Measurements from ENCODE around the gene TERF2IP. TPM values are rescaled to one million over a fixed set of nuclear protein-coding genes. Genes with fewer than 3 reads are reported as not detected.
A peak's percentile ranks its signal among the peaks of the same experiment; 100 is the strongest.

TERF2IP gene
- total RNA-seq, 1 donor = 39.1 TPM

DNA sequence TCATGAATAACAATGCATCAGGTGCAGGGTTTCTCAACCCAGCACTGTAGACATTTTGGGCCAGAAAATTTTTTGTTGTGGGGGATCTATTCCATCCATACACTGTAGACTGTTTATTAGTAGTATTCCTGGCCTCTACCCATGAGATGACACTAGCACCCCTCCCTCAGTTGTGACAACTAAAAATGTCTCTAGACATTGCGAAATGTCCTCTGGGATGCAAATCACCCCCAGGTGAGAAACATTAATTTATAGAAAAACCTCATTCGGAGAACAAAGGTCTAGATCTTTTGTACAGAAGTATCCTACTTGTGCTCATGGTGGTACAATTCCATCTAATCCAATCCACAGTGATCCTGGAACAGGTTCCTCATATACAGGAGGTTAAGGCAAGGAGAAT is 28.8 kb upstream of the TERF2IP start:
- no peaks in the 10 kb centered on the region for H3K27me3 ChIP-seq (ENCODE audit: insufficient read depth, low read length)
- no peak for TF ChIP-seq CTCF (IDR thresholded peaks at IDR 0.05; ENCODE audit: extremely low read depth, low read depth, low read length)

DNA sequence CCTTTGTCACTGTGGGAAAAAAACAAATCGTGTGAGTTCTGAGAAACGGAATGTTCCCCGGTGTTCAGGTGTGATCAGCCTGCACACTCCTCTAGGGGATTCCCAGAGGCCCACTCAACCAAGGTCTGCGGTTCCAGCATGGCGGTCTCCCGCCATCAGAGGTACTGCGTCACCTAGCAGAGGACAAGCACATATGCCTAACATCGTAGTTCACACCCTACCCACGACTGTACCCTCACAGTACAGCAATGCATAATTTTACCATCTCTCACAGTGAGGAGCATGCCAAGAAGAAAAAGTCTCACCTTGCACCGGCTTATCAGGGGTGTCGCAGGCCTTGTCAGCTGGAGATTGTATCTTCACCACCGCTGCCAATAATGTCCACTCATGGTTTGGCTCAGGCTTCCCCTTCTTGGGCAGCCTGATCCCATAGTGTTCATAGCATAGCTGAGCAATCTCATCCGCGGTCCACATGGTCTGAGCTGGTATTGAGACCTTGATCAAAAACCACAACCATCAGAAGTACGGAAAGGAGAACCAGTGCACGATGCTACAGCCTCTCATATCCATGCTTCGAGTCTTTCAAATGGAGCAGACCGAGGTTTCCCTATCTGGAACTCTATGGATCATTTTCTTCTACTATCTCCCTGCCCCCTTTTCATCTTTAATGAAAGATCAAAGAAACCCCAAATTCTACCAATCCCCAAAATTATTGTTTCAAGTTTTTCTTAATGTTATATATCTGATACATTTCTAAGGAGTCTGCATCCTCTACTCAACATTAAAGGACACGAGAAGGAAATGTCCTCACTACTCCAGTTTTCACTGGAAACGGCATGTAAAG is 27.0 kb upstream of the TERF2IP start:
- H3K4me2 ChIP-seq (ENCODE audit: insufficient read depth, low read length) = no peak overlapping the region

More for the DNA sequence above, 28.8 kb upstream of the TERF2IP start:
- Histone ChIP-seq H3K4me1 (ENCODE audit: insufficient read depth, low read length) (peaks cover 15% of the 10 kb centered on the region), H4K20me1 (ENCODE audit: insufficient read depth, low read length) (no peaks in the 10 kb centered on the region), H3K4me3 (ENCODE audit: insufficient read depth, low read length) (no peak overlapping the region), H2AFZ (ENCODE audit: low read length) (no peak overlapping the region), H3K27ac (ENCODE audit: low read depth, low read length) (no peak overlapping the region), H3K4me2 (ENCODE audit: insufficient read depth, low read length) (no peak overlapping the region), H3K36me3 (ENCODE audit: insufficient read depth, low read length) (peaks cover 45% of the 10 kb centered on the region), H3K9me3 (ENCODE audit: low read depth, low read length) (no peaks in the 10 kb centered on the region), H3K79me2 (ENCODE audit: insufficient read depth, low read length) (peaks cover 12% of the 10 kb centered on the region)
- DNase-seq (ENCODE audit: insufficient read length, low spot score, missing footprints) = no peak

GRCh38 chr16:75621170-75621477 is 26.4 kb upstream of the TERF2IP start:
- Histone ChIP-seq H3K27ac (ENCODE audit: low read depth, low read length) (no peak overlapping the region), H4K20me1 (ENCODE audit: insufficient read depth, low read length) (no peaks in the 10 kb centered on the region), H2AFZ (ENCODE audit: low read length) (no peak overlapping the region), H3K36me3 (ENCODE audit: insufficient read depth, low read length) (peaks cover 41% of the 10 kb centered on the region), H3K4me2 (ENCODE audit: insufficient read depth, low read length) (peak overlapping the region; percentile 85), H3K27me3 (ENCODE audit: insufficient read depth, low read length) (no peaks in the 10 kb centered on the region), H3K4me1 (ENCODE audit: insufficient read depth, low read length) (peaks cover 17% of the 10 kb centered on the region), H3K79me2 (ENCODE audit: insufficient read depth, low read length) (peaks cover 12% of the 10 kb centered on the region), H3K9me3 (ENCODE audit: low read depth, low read length) (no peaks in the 10 kb centered on the region), H3K4me3 (ENCODE audit: insufficient read depth, low read length) (no peak overlapping the region)
- DNase-seq (ENCODE audit: insufficient read length, low spot score, missing footprints) = no peak
- TF ChIP-seq CTCF (IDR thresholded peaks at IDR 0.05; ENCODE audit: extremely low read depth, low read depth, low read length) = peak; percentile 53

More for the DNA sequence above, 27.0 kb upstream of the TERF2IP start:
- Histone ChIP-seq H3K36me3 (ENCODE audit: insufficient read depth, low read length) (peaks cover 39% of the 10 kb centered on the region), H3K79me2 (ENCODE audit: insufficient read depth, low read length) (peaks cover 12% of the 10 kb centered on the region), H3K4me1 (ENCODE audit: insufficient read depth, low read length) (peaks cover 17% of the 10 kb centered on the region), H3K27me3 (ENCODE audit: insufficient read depth, low read length) (no peaks in the 10 kb centered on the region), H3K9me3 (ENCODE audit: low read depth, low read length) (no peaks in the 10 kb centered on the region), H2AFZ (ENCODE audit: low read length) (no peak overlapping the region), H4K20me1 (ENCODE audit: insufficient read depth, low read length) (no peaks in the 10 kb centered on the region), H3K4me3 (ENCODE audit: insufficient read depth, low read length) (no peak overlapping the region), H3K27ac (ENCODE audit: low read depth, low read length) (no peak overlapping the region)
- TF ChIP-seq CTCF (IDR thresholded peaks at IDR 0.05; ENCODE audit: extremely low read depth, low read depth, low read length) = no peak
- no peak for DNase-seq (ENCODE audit: insufficient read length, low spot score, missing footprints)

DNA sequence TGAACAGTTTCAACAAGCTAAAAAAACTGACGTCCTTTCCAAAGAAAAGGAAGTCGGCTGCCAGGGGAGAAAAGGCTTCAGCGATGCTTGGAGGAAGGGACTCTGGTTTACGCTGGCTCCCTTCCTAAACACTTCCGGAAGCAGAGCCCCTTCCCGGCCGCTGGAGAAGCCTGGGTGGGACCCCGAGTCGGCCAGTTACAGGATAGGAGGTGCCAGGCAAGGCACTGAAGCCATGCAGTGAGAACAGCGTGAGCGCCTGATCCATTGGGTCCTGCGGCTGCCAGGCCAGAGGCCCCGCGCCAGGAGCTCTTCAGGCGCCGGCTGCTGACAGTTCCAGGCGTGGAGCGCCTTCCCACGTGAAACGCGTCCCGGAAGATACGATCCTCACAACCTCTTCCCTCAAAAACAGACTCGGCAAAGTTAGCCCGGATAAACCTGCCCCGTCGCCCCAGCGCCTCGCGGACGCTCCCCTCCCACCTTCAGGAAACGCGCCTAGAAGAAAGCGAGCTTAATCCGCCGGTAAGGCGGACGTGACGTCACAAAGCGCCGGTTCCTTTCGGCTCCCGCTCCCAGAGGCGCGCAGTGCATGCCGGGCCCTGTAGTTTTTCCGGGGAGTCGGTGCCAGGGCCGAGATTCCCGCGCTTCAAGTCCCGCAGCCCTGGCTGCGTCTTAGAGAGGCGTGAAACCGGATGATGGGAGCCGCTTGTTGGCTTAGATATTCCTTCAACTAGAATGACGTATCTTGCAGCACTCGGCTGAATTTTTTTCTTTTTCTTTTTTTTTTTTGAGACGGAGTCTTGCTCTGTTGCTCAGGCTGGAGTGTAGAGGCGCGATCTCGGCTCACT is 24.6 kb upstream of the TERF2IP start, which contains the start of gene ADAT1:
Gene ADAT1 (minus strand): TSS at position 521 of the 845 bp plus-strand sequence. CDS start 2,482 bp downstream, outside the sequence.
- no peaks in the 10 kb centered on the region for H3K9me3 ChIP-seq (ENCODE audit: low read depth, low read length)
- peaks cover 12% of the 10 kb centered on the region for H3K79me2 ChIP-seq (ENCODE audit: insufficient read depth, low read length)
- peak within 1 kb of the TSS; percentile 86 for H2AFZ ChIP-seq (ENCODE audit: low read length)
- TF ChIP-seq CTCF (IDR thresholded peaks at IDR 0.05; ENCODE audit: extremely low read depth, low read depth, low read length) = no peak
- H4K20me1 ChIP-seq (ENCODE audit: insufficient read depth, low read length) = no peaks in the 10 kb centered on the region
- H3K4me1 ChIP-seq (ENCODE audit: insufficient read depth, low read length) = peaks cover 17% of the 10 kb centered on the region
- peak within 1 kb of the TSS; percentile 81 for H3K27ac ChIP-seq (ENCODE audit: low read depth, low read length)
- peak; percentile 96 for DNase-seq (ENCODE audit: insufficient read length, low spot score, missing footprints)
- peak within 1 kb of the TSS; percentile 88 for H3K4me3 ChIP-seq (ENCODE audit: insufficient read depth, low read length)
- peaks cover 41% of the 10 kb centered on the region for H3K36me3 ChIP-seq (ENCODE audit: insufficient read depth, low read length)
- peak within 1 kb of the TSS; percentile 85 for H3K4me2 ChIP-seq (ENCODE audit: insufficient read depth, low read length)
- no peaks in the 10 kb centered on the region for H3K27me3 ChIP-seq (ENCODE audit: insufficient read depth, low read length)

Measured in osteoblast (primary cell).